NB4 (cell line): ENCODE data around the gene LUZP2.

Experiments
- POLR2A ChIP-seq: IDR thresholded peaks from 2 replicates; pipeline ENCODE4 v1.6.1; 2011; ENCODE audit warnings: mild to moderate bottlenecking; ENCODE audit not compliant: insufficient read length; ENCODE audit errors: extremely low read depth
- TF ChIP-seq, protein P1 (sequence below): IDR thresholded peaks from one replicate; pipeline ENCODE4 v1.5.1; 2012; ENCODE audit warnings: low read depth, low read length

DNA sequence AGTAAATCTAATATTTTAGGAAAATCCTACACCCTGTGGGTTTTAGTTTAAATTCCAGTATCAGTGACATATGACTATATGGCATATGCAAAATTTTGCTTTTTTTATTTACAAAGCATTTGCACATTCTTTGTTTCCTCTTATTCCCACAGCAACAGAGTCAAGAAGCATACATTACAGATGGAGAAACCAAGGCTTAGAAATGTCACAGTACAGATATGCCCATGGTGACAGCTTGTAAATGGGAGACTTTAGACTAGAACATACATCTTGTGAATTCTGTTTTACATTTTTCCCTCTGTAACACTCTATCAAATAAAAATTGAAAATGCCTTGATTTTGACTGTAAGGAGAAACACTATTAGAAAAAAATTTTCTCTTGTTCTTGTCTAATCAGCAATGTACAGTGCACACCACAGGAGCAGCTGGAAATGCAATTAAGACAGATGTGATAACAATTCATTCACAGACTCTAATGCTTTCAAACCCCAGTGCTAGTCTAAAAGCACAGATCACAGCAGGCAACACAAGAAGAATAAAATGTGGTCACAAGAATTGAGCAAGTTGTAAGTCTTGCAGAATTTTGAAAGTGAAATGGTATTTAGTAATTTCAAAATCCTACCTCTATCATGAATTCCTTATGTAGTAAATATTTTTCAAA, 375.9 kb downstream of the LUZP2 start:
- no peak for TF ChIP-seq POLR2A
- TF ChIP-seq, protein P1, sequence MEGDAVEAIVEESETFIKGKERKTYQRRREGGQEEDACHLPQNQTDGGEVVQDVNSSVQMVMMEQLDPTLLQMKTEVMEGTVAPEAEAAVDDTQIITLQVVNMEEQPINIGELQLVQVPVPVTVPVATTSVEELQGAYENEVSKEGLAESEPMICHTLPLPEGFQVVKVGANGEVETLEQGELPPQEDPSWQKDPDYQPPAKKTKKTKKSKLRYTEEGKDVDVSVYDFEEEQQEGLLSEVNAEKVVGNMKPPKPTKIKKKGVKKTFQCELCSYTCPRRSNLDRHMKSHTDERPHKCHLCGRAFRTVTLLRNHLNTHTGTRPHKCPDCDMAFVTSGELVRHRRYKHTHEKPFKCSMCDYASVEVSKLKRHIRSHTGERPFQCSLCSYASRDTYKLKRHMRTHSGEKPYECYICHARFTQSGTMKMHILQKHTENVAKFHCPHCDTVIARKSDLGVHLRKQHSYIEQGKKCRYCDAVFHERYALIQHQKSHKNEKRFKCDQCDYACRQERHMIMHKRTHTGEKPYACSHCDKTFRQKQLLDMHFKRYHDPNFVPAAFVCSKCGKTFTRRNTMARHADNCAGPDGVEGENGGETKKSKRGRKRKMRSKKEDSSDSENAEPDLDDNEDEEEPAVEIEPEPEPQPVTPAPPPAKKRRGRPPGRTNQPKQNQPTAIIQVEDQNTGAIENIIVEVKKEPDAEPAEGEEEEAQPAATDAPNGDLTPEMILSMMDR = no peak
